HUES6 (cell line): ENCODE data around the gene ZNF691.
"Not testable (repeated sequence)": the region's sequence is repeated elsewhere in the genome, so short reads cannot be mapped to it uniquely, and the experiment has no call there.

ENCODE experiments used
- H3K27ac ChIP-seq: 2 replicates; pipeline ENCODE4 v1.7.0; 2013; ENCODE audit warnings: low read depth, mild to moderate bottlenecking, low read length, inconsistent platforms
- H3K27me3 ChIP-seq: 2 replicates; pipeline ENCODE4 v1.6.1; 2013; ENCODE audit warnings: low read length; ENCODE audit not compliant: control insufficient read depth, insufficient read depth
- H3K36me3 ChIP-seq: 2 replicates; pipeline ENCODE4 v1.6.1; 2013; ENCODE audit warnings: low read length; ENCODE audit not compliant: control insufficient read depth, insufficient read depth
- H3K4me1 ChIP-seq: 2 replicates; pipeline ENCODE4 v1.6.1; 2013; ENCODE audit warnings: low read length; ENCODE audit not compliant: control insufficient read depth, insufficient read depth
- H3K4me3 ChIP-seq: 2 replicates; pipeline ENCODE4 v1.5.1; 2013; ENCODE audit warnings: low read depth, low read length
- H3K9ac ChIP-seq: one replicate; pipeline ENCODE4 v1.6.1; 2013; ENCODE audit warnings: mild to moderate bottlenecking, low read length
- H3K9me3 ChIP-seq: 2 replicates; pipeline ENCODE4 v1.6.1; 2013; ENCODE audit warnings: low read depth, low read length; ENCODE audit not compliant: control insufficient read depth, insufficient read depth

Gene ZNF691

DNA sequence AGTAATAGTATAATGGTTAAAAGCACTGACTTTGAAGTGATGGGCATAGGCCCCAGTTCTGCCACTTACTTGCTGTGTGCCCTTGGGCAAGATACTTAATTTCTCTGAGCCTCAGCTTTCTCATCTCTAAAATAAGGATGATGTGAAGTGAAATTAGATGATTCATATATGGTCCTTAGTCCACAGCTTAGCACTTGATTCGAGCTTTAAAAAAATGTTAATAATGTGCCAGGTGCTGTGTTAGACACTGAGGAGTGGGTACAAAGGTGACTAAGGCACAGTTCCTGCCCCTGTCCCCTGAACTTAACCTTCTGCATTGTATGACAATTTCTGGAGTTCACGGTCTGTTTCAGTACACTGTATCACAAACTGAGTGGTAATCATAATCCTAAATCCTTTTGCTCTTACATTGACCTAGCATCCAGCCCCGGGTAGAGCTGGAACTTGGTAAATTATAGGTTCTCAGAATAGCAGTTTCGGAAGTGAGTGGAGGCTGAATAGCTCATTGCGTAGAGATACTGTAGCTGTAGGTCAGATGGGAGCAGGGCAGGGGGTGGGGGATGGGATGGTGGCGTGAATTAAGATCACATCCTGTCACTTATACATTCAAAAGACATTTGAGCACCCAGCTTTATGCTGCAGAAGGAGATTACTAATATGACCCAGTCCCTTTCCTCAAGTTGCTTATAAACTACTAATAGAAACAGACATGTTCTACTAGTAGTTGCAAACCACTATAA is 1.5 kb downstream of the ZNF691 start:
- Histone ChIP-seq H3K4me1 (peaks cover 21% of the 10 kb centered on the region), H3K27me3 (no peaks in the 10 kb centered on the region), H3K9me3 (no peaks in the 10 kb centered on the region), H3K36me3 (peaks cover 41% of the 10 kb centered on the region), H3K4me3 (peak overlapping the region; percentile 73), H3K27ac (no peak overlapping the region), H3K9ac (no peak overlapping the region)

DNA sequence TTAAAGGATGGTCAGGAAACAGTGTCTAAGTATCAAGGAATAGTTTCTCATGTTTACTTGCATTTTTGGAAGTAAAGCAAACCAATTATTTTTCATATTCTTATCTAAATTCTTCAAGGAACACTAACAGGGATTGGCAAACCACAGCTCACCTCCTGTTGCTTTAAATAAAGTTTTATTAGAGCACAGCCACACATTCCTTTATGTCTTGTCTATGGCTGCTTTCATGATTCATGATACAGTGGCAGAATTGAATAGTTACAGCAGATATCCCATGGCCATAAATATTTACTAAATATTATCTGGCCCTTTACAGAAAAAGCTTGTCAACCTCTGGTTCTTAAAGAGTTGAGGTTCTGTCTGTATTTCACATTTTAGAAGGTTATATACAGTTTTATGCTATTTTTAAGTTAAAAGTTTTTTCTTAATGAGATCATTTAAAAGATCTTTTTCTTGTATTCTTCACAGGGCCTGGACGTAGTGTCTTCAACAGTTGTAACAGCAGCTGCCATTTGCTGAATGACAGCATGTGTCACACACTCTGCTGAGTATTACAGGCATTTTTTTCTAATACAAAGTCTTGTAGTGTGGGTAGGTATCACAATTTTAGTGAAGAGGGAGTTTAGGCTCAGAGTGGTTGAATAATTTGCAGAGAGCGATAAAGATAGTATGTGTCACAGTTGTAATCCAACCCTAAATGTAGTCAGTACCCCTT is 2.6 kb downstream of the ZNF691 start:
- no peak overlapping the region for H3K4me3 ChIP-seq
- no peaks in the 10 kb centered on the region for H3K9me3 ChIP-seq
- no peak overlapping the region for H3K9ac ChIP-seq

DNA sequence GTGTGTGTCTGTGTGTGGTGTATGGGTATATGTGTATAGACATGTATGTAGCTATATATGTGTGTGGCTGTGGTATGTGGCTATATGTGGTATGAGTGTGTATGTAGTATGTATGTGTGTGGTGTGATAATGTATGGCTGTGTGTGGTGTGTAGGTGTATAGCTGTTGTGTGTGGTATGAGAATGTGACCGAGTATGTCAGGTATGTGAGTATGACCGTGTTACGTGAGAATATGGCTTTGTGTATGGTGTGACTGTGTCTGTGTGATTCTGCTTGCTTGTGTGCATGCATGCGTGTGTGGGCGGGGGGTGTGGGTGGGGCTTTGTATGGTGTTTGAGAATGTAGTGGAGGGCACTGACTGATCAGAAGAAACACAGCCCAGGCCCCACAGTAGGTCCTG is 3.5 kb downstream of the ZNF691 start:
- H3K4me1 ChIP-seq: peaks cover 17% of the 10 kb centered on the region
- no peak overlapping the region for H3K27ac ChIP-seq
- H3K9me3 ChIP-seq: no peaks in the 10 kb centered on the region
- H3K27me3 ChIP-seq: no peaks in the 10 kb centered on the region
- no peak overlapping the region for H3K9ac ChIP-seq
- peaks cover 38% of the 10 kb centered on the region for H3K36me3 ChIP-seq
- no peak overlapping the region for H3K4me3 ChIP-seq

More for the DNA sequence above, 2.6 kb downstream of the ZNF691 start:
- no peak overlapping the region for H3K27ac ChIP-seq
- H3K4me1 ChIP-seq: peaks cover 21% of the 10 kb centered on the region
- H3K27me3 ChIP-seq: no peaks in the 10 kb centered on the region
- peaks cover 38% of the 10 kb centered on the region for H3K36me3 ChIP-seq

DNA sequence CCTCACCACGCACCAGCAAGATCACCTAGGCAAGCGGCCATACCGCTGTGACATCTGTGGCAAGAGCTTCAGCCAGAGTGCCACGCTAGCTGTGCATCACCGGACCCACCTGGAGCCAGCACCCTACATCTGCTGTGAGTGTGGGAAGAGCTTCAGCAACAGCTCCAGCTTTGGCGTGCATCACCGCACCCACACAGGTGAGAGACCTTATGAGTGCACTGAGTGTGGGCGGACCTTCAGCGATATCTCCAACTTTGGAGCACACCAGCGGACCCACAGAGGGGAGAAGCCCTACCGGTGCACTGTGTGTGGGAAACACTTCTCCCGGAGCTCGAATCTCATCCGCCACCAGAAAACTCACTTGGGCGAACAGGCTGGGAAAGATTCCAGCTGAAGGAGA is 5.0 kb downstream of the ZNF691 start:
- Histone ChIP-seq H3K27ac (no peak overlapping the region), H3K36me3 (peaks cover 38% of the 10 kb centered on the region), H3K27me3 (no peaks in the 10 kb centered on the region), H3K4me3 (no peak overlapping the region), H3K9me3 (no peaks in the 10 kb centered on the region), H3K9ac (no peak overlapping the region), H3K4me1 (peaks cover 11% of the 10 kb centered on the region)

DNA sequence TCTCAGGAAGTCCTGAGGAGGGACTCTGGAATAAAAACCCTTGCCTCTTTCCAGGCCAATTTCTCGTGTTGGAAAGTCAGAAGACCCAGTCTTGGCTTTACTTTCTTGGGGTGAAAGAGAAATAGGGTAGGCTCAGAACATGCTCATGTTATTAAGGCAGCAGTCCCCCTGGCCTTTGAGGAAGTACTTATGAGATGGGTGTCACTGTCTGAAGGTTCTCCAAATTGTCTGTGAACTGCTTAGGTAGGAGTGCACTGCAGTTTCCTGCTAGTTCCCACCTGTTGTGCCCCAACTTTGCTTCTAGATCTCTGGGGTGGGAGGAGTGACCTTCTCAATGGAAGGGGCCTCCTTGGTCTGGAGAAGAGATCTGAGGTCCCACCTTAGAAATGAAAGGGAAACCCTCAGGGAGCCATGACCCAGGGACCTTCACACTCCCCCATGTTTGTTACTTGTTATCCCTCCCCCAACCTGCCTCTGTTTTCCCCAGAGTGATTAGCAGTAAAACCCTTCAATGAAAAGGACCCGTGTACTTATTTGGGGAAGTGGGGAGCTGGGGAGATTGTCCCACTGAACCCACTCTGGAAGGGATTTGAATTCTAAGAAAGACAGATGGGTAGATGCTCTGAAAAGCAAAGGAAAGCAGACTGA is 5.7 kb downstream of the ZNF691 start:
- Histone ChIP-seq H3K27me3 (no peaks in the 10 kb centered on the region), H3K4me3 (no peak overlapping the region), H3K9ac (no peak overlapping the region), H3K9me3 (no peaks in the 10 kb centered on the region), H3K27ac (no peak overlapping the region), H3K4me1 (peaks cover 11% of the 10 kb centered on the region), H3K36me3 (peaks cover 38% of the 10 kb centered on the region)

DNA sequence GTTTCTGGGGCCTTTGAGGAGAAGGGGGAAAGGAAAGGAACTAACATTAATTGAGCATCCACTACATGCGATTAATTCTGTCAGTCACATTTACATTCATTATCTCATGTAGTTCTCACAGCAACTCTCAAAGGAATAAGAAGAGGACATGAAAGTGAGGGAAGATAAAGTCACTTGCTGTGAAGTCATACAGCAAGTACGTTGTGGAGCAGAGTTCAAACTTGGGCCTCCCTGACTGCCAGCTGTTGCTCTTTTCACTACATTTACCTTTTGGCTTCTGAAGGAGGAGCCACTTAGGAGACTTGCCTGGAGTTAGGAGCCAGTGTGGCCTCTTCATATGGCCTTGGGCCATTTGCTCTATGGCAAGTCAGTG is 6.2 kb downstream of the ZNF691 start:
- Histone ChIP-seq H3K27me3 (no peaks in the 10 kb centered on the region), H3K27ac (no peak overlapping the region), H3K4me3 (no peak overlapping the region), H3K9ac (no peak overlapping the region), H3K36me3 (peaks cover 38% of the 10 kb centered on the region), H3K9me3 (no peaks in the 10 kb centered on the region), H3K4me1 (peaks cover 7% of the 10 kb centered on the region)

DNA sequence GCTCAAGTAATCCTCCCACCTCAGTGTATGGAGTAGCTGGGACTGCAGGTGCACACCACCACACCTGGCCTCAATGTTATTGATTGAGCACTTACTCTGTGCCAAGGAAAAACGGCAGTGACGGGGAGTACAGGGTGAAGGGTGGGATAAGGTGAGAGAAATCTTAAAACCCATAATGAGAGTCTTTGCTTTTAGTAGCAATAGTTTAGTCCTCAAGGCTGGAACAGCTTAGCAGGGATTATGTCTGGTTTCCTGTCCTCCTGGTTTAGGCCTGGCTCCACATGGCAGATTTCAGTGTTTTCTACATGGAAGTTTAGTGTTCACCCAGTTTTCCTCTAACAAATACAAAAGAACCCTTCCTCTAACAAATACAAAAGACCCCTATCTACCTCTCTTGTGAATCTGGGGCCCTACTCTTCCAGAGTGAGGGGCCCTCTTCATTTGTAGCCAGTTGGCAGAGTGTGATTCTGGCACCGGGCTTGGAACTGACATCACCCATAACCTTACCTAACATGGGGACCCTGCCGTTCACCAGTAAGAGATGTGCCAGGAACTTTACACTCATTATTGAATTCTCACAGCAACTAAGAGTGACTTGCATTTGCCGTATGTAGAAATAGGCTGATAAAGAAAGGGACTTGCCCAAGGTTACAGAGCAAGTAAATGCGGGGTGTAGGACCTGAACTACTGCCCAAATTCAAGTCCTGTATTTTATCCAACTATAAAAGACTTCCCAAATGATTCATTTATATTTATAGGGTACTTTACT is 6.9 kb downstream of the ZNF691 start:
- H3K4me3 ChIP-seq: no peak overlapping the region
- peaks cover 38% of the 10 kb centered on the region for H3K36me3 ChIP-seq
- H3K27ac ChIP-seq: no peak overlapping the region
- H3K27me3 ChIP-seq: no peaks in the 10 kb centered on the region
- no peak overlapping the region for H3K9ac ChIP-seq
- H3K9me3 ChIP-seq: no peaks in the 10 kb centered on the region
- peaks cover under 1% of the 10 kb centered on the region; the same call in 1 of the 2 replicates for H3K4me1 ChIP-seq

DNA sequence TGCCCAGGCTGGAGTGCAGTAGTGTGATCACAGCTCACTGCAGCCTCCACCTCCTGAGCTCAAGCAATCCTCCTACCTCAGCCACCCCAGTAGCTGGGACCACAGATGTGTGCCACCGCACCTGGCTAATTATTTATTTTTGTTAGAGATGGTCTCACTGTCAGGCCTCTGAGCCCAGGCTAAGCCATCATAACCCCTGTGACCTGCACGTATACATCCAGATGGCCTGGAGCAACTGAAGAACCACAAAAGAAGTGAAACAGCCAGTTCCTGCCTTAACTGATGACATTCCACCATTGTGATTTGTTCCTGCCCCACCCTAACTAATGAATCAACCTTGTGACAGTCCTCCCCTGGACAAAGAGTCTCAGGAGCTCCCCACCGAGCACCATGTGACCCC is 10.1 kb downstream of the ZNF691 start:
- H3K36me3 ChIP-seq: peaks cover 14% of the 10 kb centered on the region
- H3K4me3 ChIP-seq, H3K27me3 ChIP-seq, H3K4me1 ChIP-seq, H3K9ac ChIP-seq, H3K9me3 ChIP-seq, H3K27ac ChIP-seq: not testable (repeated sequence)

DNA sequence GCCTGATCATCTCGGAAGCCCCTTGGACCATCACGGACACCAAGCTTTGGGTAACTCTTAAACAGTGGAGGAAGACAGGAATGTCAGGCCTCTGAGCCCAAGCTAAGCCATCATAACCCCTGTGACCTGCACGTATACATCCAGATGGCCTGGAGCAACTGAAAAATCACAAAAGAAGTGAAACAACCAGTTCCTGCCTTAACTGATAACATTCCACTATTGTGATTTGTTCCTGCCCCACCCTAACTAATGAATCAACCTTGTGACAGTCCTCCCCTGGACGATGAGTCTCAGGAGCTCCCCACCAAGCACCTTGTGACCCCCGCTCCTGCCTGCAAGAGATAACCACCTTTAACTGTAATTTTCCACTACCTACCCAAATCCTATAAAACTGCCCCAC is 13.0 kb downstream of the ZNF691 start:
- not testable (repeated sequence) for H3K9ac ChIP-seq, H3K9me3 ChIP-seq, H3K36me3 ChIP-seq, H3K4me3 ChIP-seq, H3K4me1 ChIP-seq, H3K27me3 ChIP-seq, H3K27ac ChIP-seq

DNA sequence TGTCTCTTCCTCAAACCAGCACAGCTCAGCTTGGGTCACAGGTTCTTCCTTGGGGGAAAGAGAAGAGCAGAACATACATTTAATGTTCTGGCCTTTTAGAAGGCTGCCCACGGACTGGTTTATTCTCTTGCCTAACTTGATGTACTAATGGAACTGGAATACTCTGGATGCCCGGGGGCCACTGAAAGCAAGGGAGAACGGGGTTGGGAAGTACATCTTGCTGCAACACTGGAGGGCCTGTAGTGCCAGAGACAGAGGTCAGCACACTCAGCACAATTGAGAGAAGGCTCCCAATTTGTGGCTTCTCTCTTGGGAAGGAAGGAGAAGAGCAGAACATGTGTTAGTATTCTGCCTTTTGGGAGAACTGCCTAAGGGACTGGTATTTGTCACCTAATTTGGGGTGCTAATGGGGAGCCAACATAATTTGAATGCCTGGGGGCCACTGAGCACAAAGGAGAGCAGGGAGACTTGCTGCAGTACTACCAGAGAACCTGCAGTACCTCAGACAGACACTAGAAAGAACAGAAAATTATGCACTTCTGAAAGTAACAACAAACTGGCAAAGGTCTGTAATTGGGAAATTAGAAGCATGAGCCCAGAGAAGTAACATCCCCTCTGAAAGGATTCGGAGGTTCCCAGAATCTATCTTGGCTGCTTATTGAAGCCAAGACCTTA is 14.1 kb downstream of the ZNF691 start:
- Histone ChIP-seq H3K9ac (no peak overlapping the region), H3K9me3 (no peaks in the 10 kb centered on the region), H3K27ac (no peak overlapping the region), H3K27me3 (no peaks in the 10 kb centered on the region), H3K4me3 (no peak overlapping the region), H3K4me1 (no peaks in the 10 kb centered on the region; the same call in 1 of the 2 replicates), H3K36me3 (no peaks in the 10 kb centered on the region)
